MV-4-11 (cell line): Measurements from ENCODE around the gene FXYD3.
A peak's percentile ranks its signal among the peaks of the same experiment; 100 is the strongest.
"Not testable (repeated sequence)": the region's sequence is repeated elsewhere in the genome, so short reads cannot be mapped to it uniquely, and the experiment has no call there.

Experiments used
- DNase-seq: peaks from one replicate; lab custom pipeline; 2025; lab: John Stamatoyannopoulos, UW

The FXYD3 gene

DNA sequence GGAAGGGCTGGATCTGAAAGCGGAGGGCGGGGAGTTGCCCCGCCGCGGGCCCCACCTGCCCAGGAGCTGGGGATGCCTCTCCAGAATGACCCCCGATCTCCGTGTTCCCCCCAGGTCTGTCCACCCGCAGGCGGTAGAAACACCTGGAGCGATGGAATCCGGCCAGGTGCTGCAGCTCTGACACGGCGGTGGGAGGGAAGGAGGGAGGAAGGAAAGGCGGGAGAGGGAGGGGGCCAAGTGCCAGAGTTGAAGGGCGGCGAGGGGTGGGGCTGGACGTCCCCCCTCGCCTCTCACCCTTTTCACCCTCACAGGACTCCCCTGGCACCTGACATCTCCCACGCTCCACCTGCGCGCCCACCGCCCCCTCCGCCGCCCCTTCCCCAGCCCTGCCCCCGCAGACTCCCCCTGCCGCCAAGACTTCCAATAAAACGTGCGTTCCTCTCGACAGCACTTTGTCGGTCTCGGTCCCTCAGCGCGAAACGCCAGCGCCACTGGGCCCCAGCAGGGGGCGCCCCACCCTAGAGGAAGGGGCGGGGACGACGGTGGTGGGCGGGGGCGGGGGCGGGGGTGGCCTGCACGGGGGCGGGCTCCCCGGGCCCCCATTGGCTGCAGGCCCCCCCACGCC, 27.1 kb downstream of the FXYD3 start:
- DNase-seq = no peak

DNA sequence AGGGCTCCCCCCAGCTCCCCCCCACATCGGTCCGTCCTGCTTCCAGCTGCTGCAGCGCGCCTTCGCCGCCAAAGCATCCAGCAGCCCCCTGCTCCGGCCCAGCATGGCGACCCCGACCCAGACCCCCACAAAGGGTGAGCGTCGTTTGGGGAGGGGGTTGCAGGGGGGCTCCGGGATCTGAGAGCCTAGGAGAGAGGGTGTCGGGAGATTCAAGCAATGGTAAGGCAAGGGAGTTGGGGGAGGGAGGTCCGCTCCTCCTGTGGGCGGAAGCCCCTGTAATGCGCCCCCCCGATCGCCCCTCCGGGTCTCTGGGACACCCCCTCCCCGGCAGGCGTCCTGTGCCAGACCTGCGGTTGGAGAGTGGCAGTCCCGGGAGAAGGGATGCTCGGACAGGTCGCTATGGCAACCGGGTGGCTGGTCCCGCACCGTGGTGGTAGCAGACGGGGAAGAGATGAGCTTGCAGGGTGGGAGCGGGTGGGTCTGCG, 27.6 kb downstream of the FXYD3 start, which contains the start of gene FXYD7:
FXYD7 (plus strand) TSS at position 25 of the 485 bp plus-strand sequence; CDS start at position 104, 79 bp downstream.
- DNase-seq = no peak

DNA sequence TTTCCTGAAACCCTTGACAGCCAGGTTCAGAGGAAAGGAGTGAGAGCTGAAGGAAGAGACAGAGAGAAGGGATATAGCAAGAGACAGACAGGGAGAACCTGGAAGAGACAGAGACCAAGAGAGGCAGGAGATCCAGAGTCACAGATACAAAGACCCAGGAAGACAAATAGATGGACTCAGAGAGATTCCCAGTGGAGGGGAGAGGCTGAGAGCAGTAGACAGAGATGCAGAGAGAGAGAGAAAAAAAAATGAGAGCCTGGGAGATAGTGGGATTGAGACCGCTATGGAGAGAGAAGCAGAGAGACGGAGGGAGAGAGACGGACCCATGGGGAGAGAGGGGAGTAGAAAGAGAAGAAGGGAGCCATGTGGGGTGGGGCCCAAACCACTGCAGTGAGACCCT, 28.2 kb downstream of the FXYD3 start:
- no peak for DNase-seq

DNA sequence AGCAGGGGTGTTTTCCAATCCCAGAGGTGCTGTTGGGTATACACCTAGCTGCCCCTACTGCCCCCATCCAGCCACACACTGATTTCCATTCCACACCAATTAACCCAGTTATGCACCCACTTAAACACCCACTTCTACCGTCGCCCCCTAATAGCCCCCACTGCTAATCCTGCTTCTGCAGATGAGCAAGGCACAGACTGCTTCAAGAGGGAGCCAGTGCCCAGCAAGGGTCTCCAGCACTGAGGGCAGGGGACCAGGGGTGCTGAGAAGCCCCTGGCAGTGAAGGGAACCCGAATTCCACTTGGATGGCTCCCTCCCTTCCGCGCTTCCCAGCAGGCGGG, 28.6 kb downstream of the FXYD3 start:
- no peak for DNase-seq

DNA sequence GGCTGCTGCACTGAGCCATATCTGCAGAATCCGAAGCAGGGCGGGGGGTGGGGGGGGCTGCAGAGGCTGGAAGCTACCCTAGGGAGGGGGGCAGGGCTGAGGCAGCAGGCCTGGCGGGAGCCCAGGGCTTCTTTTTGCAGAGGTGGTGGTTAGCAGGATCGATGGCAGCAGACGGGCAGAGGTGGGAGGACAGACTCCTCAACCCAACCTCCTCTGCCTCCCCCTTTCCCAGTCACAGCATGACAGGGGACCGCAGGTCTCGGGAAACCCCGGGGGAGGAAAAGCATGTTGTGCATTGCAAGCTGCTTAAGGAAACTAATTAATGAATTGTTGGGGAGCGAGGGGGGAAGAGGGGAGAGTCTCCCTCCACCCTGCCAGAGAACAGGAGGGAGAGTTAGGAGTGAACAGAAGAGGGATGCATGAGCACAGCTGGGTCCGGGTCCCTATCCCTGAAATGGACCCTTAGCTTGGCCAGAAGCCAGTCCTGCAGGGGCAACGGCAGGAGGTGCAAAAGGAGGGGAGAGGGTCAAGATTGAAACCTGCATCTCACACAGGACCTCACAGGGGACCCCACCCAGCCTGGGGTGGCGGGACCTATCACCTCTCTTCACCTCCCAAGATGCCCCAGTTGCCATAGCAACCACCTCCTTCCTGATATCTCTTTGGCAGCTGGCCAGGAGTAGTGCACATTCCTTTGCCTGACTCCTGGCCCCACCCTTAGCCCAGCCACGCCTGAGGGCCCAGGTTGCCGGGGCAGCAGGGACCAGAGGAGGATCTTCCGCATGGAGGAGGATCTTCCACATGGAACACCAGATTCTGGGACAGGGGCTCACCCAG, 29.2 kb downstream of the FXYD3 start:
- DNase-seq = no peak

DNA sequence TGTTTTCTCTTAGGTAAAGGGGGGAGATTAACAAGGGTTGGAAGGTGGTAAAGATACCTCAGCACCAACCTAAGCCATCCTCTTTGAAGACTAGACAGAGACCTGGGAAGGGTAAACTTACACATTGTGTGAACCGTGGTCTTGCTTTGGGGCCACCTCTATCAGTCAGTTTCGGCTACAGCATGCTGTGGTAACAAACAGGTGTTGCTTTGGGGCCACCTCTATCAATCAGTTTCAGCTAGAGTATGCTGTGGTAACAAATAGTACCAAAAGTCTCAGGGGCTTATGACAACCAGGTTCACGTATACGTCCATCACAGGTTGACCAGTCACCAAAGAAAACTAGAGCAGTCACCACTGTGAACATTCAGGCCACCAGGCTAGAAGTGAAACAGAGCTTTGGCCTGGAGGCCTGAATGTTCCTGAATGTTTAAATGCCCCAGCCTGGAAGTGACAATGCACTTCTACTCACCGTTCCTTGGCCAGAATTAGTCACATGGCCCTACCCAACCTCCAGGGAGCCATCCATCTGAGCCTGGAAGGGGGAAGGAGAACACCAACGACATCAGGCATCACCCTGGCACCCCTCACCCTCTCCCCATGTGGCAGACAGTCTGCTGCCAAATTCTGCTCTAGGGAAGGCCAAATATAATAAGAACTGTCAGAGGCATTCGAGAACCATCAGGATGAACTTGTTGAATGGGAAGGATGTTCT, 31.3 kb downstream of the FXYD3 start:
- no peak for DNase-seq

DNA sequence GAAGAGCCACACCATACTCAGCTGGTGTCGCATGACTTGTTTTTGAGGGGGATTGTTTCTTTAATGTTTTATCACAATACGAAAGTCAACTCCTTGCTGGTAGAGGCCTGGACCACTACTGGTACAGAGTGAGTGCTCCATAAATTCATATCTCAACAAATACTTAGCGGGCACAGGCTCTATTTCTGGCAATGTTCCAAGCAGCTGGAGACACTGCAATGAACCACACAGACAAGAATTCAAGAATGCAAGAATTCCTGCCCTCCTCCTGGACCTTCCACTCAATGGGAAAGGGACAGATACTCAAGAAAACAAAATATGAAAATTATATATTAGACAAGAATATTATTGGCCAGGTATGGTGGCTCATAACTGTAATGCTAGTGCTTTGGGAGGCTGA, 33.8 kb downstream of the FXYD3 start:
- no peak for DNase-seq

DNA sequence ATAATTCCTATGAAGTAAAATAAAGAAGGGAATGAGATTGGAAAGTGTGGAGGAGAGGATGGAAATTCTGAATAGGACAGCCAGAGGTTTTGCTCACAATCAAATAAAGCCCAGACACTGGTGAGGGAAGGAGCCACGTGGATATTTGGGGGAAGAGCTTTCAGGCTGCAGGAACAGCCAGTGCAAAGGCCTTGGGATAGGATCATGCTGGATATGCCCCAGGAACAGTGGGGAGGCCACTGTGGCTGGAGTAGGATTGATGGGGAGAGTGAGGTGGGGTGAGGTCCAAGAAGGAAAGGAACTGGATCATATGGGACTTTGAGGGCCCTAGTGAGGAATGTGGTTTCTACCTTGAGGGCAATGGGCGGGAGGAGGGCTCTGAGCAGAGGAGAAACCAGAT, 34.8 kb downstream of the FXYD3 start:
- DNase-seq = no peak

DNA sequence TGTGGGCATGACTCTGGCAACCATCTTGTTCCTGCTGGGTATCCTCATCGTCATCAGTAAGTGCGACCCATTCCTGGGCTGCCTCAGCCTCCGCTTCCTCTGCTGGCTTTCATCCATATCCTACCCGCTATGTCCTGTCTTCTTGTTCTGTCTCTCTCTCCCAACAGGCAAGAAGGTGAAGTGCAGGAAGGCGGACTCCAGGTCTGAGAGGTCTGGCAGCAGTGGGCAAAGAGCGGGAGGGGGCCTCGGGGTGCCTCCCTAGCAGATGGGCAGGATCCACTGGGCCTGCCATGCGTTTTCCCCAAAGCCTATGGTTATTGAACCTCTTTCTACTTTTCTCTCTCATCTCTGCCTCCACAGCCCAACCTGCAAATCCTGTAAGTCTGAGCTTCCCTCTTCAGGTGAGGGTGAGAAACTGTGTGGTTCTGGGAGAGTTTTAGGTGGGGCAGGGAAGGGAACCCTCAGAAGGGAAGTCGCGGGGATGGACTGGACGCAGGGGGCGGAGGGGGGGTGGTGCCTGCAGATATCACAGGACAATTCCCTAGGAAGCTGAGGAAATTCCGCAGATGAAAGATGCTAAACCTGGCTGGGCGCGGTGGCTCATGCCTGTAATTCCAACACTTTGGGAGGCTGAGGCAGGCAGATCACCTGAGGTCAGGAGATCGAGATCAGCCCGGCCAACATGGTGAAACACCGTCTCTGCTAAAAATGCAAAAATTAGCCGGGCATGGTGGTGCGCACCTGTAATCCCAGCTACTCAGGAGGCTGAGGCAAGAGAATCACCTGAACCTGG, 35.8 kb downstream of the FXYD3 start:
- DNase-seq = no peak

DNA sequence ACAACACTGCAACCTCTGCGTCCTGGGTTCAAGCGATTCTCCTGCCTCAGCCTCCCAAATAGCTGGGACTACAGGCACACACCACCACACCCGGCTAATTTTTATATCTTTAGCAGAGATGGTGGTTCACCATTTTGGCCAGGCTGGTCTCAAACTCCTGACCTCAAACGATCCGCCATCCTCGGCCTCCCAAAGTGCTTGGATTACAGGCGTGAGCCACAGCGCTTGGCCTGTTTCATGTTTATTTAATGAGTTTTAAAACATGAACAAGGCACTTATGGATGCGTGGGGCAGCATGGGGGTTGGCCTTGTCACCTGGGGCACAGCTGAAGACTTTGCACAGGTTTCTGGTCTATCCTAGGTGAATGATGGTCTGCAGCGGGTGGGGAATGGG, 37.5 kb downstream of the FXYD3 start:
- not testable (repeated sequence) for DNase-seq

DNA sequence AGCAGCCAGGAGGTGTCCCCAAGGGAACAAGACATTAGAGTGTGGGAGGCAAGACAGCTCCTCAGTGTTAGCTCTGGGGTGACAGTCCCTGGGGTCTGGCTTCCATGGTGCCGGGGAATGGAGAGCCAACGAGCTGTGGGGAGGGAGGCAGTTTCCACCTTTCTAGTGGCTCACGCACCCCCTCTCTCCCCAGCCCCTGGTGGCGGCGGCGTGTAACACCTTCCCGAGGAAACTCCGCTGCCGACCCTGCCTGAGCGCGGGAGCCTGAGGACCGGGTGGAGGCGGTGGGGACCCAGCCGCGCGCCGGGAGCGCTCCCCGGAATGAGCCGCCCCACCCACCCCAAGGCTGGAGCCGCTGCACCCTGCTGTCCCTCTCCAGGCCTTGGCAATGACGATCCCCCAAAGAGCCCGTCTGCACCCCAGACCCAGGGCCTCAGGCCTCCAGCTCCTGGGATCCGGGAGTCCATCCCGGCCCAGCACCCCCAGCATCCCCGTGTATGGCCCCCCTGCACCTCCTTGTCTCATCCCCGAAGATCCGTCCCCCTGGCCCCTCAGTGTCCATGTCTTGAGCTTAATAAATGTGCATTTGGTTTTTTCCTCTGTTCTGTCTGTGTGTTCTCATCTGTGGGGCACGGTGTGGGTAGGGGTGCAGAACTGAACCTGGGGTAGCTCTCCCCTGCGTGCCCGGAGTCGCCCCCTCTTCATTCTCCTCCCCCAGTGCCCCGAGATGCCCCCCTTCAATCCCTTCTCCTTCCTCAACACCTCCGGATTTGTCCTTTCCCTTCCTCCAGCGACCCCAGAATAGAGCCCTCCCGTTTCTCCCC, 38.3 kb downstream of the FXYD3 start:
- peak; percentile 12 for DNase-seq

DNA sequence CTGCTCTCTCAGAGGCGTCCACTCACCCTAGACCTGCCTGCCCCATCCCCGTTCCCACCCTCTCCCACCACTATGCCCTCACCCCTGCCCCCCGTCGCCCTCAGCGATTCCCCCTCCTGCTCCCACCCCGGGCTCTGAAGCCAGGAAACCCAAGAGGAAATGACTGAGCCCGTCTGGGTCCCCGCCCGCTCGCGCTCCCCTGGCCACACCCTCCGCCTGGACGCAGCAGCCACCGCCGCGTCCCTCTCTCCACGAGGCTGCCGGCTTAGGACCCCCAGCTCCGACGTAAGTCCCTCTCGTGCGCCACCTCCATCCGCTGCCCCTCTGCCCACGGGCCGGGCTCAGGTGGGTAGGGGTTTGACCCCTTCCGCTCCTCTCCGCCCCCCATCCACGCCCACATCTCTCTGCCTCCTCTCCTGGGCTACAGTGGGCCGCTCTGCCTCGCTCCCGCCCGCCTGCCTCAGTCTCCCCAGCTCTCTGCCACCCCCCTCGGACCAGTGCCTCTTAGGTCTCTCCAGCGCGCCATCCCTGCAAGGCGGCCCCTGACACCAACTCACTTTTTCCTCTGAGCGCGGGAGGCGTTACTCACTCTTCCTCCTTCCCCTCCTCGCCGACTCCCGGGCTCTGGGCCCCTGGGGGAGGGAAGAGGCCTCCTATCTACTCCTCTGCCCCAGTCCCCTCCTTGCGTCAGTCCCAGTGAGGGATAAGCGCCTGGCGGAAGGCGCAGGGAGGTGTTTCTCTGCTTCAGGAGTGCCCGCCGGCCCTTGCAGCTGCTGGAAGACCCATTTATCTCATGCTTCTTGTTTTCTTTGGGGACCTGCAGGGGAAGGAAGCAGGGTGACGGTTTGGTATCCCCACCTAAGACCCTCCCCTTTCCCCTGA, 39.1 kb downstream of the FXYD3 start, which contains the start of gene FXYD5:
FXYD5 (plus strand) TSS at position 211 of the 882 bp plus-strand sequence. CDS start 816 bp downstream, outside the sequence.
- DNase-seq = peak; percentile 84

DNA sequence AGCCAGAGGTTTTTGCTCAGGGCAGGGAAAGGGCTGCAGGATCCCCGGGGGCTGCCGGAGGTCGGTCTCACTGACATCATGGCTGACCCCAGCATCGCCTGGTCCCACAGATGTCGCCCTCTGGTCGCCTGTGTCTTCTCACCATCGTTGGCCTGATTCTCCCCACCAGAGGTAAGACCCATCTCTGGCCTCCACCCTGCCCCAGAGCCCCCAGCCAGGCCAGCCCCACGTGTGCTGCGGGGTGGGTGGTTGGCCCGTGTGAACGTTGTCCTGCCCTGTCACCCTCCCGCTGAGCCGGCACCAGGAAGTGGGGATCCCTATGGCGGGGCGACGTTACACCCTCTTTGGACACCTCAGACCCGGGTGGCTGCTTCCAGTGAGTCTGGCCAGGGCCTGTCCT, 39.8 kb downstream of the FXYD3 start:
- DNase-seq = no peak

DNA sequence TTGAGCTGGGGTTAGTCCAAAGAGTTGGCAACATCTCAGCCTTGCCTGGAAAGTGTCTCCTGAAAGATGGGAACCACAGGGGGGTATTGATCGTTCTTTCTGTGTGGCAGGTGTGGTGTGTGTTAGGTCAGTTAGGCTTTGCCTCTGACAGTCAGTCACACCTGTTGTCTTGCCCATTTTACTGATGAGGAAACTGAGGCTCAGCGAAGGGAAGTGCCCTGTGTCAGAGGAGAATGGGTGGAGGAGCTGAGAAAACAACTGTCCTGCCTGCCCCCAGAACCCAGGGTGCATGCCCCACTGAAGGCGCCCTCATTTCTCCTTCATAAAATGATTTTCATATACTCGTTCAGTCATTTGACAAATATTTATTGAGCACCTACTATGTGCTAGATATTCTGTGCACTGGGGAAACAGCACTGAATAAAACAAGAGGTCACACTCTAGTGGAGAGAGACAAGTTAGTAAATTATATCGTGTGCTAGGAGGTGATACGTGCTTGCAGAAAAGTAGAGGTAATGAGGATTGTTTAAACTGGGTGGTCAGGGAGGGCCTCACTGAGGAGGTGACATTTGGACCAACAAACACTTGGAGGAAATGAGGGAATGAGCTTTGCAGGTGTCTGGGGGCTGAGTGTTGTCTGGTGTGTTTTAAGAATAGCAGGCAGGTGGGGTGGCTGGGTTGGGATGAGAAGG, 40.5 kb downstream of the FXYD3 start:
- DNase-seq = no peak

DNA sequence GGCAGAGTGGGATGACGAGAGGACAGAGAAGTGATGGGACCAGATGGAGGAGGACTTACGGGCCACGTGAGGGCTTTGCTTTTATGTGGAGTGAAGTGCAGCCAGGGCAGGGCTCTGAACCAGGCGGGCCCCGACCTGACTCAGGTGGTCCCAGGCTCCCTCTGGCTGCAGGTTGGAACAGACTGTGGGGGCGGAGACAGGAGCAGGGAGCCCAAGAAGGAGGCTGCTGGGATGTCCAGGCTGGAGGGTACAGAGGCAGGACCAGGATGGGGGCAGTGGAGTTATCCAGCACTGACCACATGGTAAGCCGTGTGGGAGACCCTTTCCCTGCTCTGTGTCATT, 41.0 kb downstream of the FXYD3 start:
- DNase-seq = no peak

DNA sequence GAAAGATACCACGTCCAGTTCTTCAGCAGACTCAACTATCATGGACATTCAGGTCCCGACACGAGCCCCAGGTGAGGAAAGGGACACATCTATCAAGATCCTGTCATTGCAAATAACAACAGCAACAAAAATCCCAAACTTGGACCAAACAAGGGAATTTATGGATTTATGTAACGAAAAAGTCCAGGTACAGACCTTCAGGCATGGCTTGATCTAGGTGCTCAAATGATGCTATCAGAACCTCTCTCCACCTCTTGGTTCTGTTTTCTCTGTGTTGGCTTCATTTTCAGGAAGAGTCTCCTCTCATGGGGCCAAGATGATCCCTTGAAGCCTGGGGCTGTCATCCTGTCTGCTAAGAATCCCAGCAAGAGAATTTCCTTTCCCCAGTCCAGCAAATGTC, 41.8 kb downstream of the FXYD3 start:
- DNase-seq = no peak

DNA sequence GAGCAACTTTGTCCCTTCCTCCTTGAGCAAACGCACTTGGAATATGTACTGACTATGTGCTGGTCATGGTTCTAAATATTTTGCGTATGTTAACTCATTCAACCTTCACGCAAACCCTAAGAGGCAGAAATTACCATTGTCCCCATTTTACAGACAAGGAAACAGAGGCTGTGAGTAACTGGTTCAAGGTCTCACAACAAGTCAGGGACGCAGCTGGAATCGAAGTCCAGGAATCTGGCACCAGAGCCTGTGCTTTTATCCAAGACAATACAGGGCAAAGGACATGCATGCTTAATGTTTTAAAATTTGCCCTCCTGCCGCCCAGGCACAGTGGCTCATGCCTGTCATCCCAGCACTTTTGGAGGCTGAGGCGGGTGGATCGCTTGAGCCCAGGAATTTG, 44.0 kb downstream of the FXYD3 start:
- DNase-seq = no peak

DNA sequence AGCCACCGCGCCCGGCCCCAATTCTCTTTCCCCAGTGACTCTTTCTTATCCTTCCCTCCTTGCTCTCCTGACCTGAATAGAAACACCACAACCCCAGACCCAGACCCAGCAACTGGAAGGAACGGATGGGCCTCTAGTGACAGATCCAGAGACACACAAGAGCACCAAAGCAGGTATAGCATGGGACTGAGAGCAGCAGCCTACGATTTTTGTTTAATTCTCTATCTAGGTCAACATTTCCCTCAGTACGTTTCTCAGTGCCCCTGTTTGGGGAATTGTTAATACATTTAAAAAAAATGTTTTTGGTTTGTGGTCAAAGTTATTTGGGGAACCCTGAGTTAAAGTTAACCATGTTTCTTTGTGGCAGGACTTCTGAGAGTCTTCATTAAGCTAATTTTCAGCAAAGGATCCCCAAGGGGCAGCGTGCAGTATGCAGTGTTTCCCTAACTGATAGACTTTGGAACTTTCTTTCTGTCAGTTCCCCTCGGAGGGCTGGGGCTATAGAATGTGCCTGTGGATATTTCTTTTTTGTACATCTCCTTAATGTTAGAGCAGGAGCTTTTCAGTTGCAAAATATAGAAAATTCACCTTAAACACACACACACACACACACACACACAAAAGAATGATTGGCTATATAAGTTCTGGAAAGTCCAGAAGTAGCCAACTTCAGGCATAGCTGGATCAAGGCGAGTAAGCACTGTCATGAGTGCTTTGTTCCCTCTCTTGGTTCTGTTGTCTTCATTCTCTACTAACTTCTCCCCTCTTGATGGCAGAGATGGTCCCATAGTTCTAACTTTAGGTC, 45.2 kb downstream of the FXYD3 start:
- no peak for DNase-seq

DNA sequence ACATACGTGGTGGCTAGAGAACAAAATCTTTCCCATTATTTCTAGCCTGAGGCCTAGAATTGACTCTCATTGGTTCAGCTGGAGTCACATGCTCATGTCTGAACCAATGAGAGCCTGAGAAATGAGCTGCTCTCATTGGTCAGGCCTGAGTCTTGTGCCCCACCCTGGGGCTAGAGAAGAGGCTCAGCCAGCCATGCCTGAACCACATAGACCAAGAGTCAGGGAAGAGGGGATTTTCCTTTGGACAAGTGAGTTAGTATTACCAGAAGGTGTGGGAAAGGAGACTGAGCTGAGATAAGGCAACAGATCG, 45.8 kb downstream of the FXYD3 start:
- DNase-seq = no peak
